Tibial artery (tissue), 4 donors: ENCODE measurements around the gene MACROD2.

Source experiments
- DNase-seq, 2 donors: peaks; one replicate each; pipeline ENCODE4 v3.0.0-alpha.2; 2019
- H3K27ac ChIP-seq, 2 donors: fragments of 200-600 bp; sonication (generic) in 1 of 2; 1 replicate in 1 of 2; 2 replicates in 1 of 2; pipeline ENCODE4 v1.5.1; 2018 to 2019; ENCODE audit warnings: mild to moderate bottlenecking in 1 of 2
- H3K27me3 ChIP-seq, 2 donors: fragments of 200-600 bp; sonication (generic) in 1 of 2; one replicate each; pipeline versions ENCODE4 v1.5.1 to v1.6.0; 2016 to 2019
- H3K36me3 ChIP-seq, 3 donors: fragments of 200-600 bp; sonication (generic) in 2 of 3; one replicate each; pipeline ENCODE4 v1.5.1; 2016 to 2019; ENCODE audit warnings: mild to moderate bottlenecking in 2 of 3
- H3K4me1 ChIP-seq, 4 donors: fragments of 200-600 bp; sonication (generic) in 2 of 4; 1 replicate in 3 of 4; 2 replicates in 1 of 4; pipeline ENCODE4 v1.5.1; 2016 to 2019
- H3K4me3 ChIP-seq, 2 donors: fragments of 200-600 bp; sonication (generic) in 1 of 2; 1 replicate in 1 of 2; 2 replicates in 1 of 2; pipeline ENCODE4 v1.5.1; 2018 to 2019; ENCODE audit warnings: mild to moderate bottlenecking in 2 of 2
- H3K9me3 ChIP-seq, 3 donors: fragments of 200-600 bp; sonication (generic) in 1 of 3; one replicate each; pipeline ENCODE4 v1.5.1; 2016 to 2019
- CTCF ChIP-seq, 2 experiments: fragments of 200-600 bp in 1 of 2; fragments of 450-650 bp in 1 of 2; IDR thresholded peaks; one replicate each; pipeline ENCODE4 v1.5.1; 2017 to 2019; ENCODE audit warnings: antibody characterized with exemption in 2 of 2, mild to moderate bottlenecking in 1 of 2, moderate library complexity in 1 of 2
- intact Hi-C: fragments of 100-400 bp; cut with DNase I; formaldehyde crosslinking; loops from one replicate; pipeline ENCODE4 v1.15.0; 2023; ENCODE audit warnings: low total_unique reads

Gene MACROD2

GRCh38 chr20:14064333-14064732 lies 69.0 kb downstream of the MACROD2 start:
- no peak overlapping the region for H3K27ac ChIP-seq
- no peaks in the 10 kb centered on the region for H3K27me3 ChIP-seq
- no peak for DNase-seq
- intact Hi-C loops, result no loop called here
- no peaks in the 10 kb centered on the region for H3K9me3 ChIP-seq
- no peaks in the 10 kb centered on the region for H3K36me3 ChIP-seq
- H3K4me3 ChIP-seq, result no peak overlapping the region
- peaks cover 0 to 16% (median 2%) of the 10 kb centered on the region in 4 donors for H3K4me1 ChIP-seq
- TF ChIP-seq CTCF (IDR thresholded peaks at IDR 0.05), result no peak

- Histone ChIP-seq H3K36me3 (no peaks in the 10 kb centered on the region), H3K4me3 (no peak overlapping the region), H3K27me3 (no peaks in the 10 kb centered on the region), H3K27ac (no peak overlapping the region), H3K4me1 (peaks cover 0 to 22% (median 3%) of the 10 kb centered on the region in 4 donors), H3K9me3 (no peaks in the 10 kb centered on the region)
- intact Hi-C loops, result no loop called here
- no peak for DNase-seq
- no peak for TF ChIP-seq CTCF (IDR thresholded peaks at IDR 0.05)
Observed at GRCh38 chr20:14064921-14065320, 69.6 kb downstream of the MACROD2 start.

- Histone ChIP-seq H3K4me3 (no peak overlapping the region), H3K36me3 (no peaks in the 10 kb centered on the region), H3K4me1 (peaks cover 0 to 22% (median 3%) of the 10 kb centered on the region in 4 donors), H3K27ac (no peak overlapping the region), H3K27me3 (no peaks in the 10 kb centered on the region), H3K9me3 (no peaks in the 10 kb centered on the region)
- intact Hi-C loops, result no loop called here
- no peak for TF ChIP-seq CTCF (IDR thresholded peaks at IDR 0.05)
- no peak for DNase-seq
Observed at GRCh38 chr20:14065774-14066173, 70.5 kb downstream of the MACROD2 start.

GRCh38 chr20:14067603-14068002 lies 72.3 kb downstream of the MACROD2 start:
- Histone ChIP-seq H3K9me3 (no peaks in the 10 kb centered on the region), H3K27ac (no peak overlapping the region), H3K4me3 (no peak overlapping the region), H3K27me3 (no peaks in the 10 kb centered on the region), H3K36me3 (no peaks in the 10 kb centered on the region), H3K4me1 (peaks cover 0 to 21% (median 3%) of the 10 kb centered on the region in 4 donors)
- intact Hi-C loops, result no loop called here
- no peak for DNase-seq
- TF ChIP-seq CTCF (IDR thresholded peaks at IDR 0.05), result no peak

- H3K27me3 ChIP-seq, result no peaks in the 10 kb centered on the region
- H3K9me3 ChIP-seq, result no peaks in the 10 kb centered on the region
- intact Hi-C loops, result no loop called here
- H3K27ac ChIP-seq, result no peak overlapping the region
- no peak for TF ChIP-seq CTCF (IDR thresholded peaks at IDR 0.05)
- H3K4me1 ChIP-seq, result peaks cover 0 to 15% (median 3%) of the 10 kb centered on the region in 4 donors
- H3K4me3 ChIP-seq, result no peak overlapping the region
- no peaks in the 10 kb centered on the region for H3K36me3 ChIP-seq
- DNase-seq, result no peak
Observed at GRCh38 chr20:14069796-14070195, 74.5 kb downstream of the MACROD2 start.

GRCh38 chr20:14093652-14094051 lies 98.3 kb downstream of the MACROD2 start:
- H3K4me3 ChIP-seq, result no peak overlapping the region

More at GRCh38 chr20:14093652-14094051, 98.3 kb downstream of the MACROD2 start:
- intact Hi-C loops, result no loop called here
- no peak overlapping the region for H3K27ac ChIP-seq
- DNase-seq, result no peak
- no peaks in the 10 kb centered on the region for H3K27me3 ChIP-seq
- no peaks in the 10 kb centered on the region for H3K36me3 ChIP-seq
- no peaks in the 10 kb centered on the region for H3K4me1 ChIP-seq
- no peak for TF ChIP-seq CTCF (IDR thresholded peaks at IDR 0.05)
- H3K9me3 ChIP-seq, result no peaks in the 10 kb centered on the region
